Kidney (tissue), 22 donors: ENCODE results near the gene APBB2. TPM values are rescaled to one million over a fixed set of nuclear protein-coding genes. Genes with fewer than 3 reads are reported as not detected.
A peak's percentile ranks its signal among the peaks of the same experiment; 100 is the strongest.

ENCODE experiments used
- DNase-seq, 5 donors: peaks; one replicate each; pipeline ENCODE4 v3.0.0-alpha.2; 2013 to 2020
- FAIRE-seq: peaks from 2 replicates; lab custom pipeline; 2012; peaks lifted over from hg19 to GRCh38; lab: Jason Lieb, UNC
- H3K27ac ChIP-seq, 2 donors: one replicate each; pipeline ENCODE4 v1.7.0; 2013; ENCODE audit warnings: low read depth in 2 of 2, low read length in 2 of 2, inconsistent platforms in 1 of 2
- H3K27me3 ChIP-seq: one replicate; pipeline ENCODE4 v1.7.1; 2013; ENCODE audit warnings: low read length, inconsistent platforms; ENCODE audit not compliant: control insufficient read depth, insufficient read depth
- H3K36me3 ChIP-seq, 3 donors: one replicate each; pipeline versions ENCODE4 v1.7.0 to v1.7.1; 2013; ENCODE audit warnings: low read length in 3 of 3, control low read depth in 1 of 3, inconsistent platforms in 1 of 3; ENCODE audit not compliant: insufficient read depth in 3 of 3, control insufficient read depth in 2 of 3
- H3K4me1 ChIP-seq, 3 donors: one replicate each; pipeline versions ENCODE4 v1.7.0 to v1.7.1; 2013; ENCODE audit warnings: low read length in 3 of 3, inconsistent platforms in 1 of 3, low read depth in 1 of 3; ENCODE audit not compliant: control insufficient read depth in 2 of 3, insufficient read depth in 2 of 3
- H3K4me3 ChIP-seq, 3 donors: one replicate each; pipeline versions ENCODE4 v1.7.0 to v1.8.1; 2013; ENCODE audit warnings: low read length in 3 of 3, control low read depth in 1 of 3, inconsistent platforms in 1 of 3
- H3K9ac ChIP-seq, 3 donors: one replicate each; pipeline versions ENCODE4 v1.7.0 to v1.7.1; 2013; ENCODE audit warnings: low read length in 3 of 3, control low read depth in 1 of 3, inconsistent platforms in 1 of 3
- H3K9me3 ChIP-seq, 3 donors: one replicate each; pipeline versions ENCODE4 v1.7.0 to v1.7.1; 2013; ENCODE audit warnings: low read length in 3 of 3, control low read depth in 1 of 3, inconsistent platforms in 1 of 3; ENCODE audit not compliant: control insufficient read depth in 2 of 3, insufficient read depth in 1 of 3
- intact Hi-C: fragments of 100-400 bp; cut with DNase I; formaldehyde crosslinking; loops from one replicate; pipeline ENCODE4 v1.11.1; 2022
- long read RNA-seq, 10 donors: library from polyadenylated mRNA in 1 of 10; unstranded in 1 of 10; transcript quantifications; one replicate each; pipeline ENCODE4 v2.0.0 and lab custom pipeline, GENCODE V29; 2021 to 2026
- polyA plus RNA-seq: library from polyadenylated mRNA; stranded (reverse); fragments of 350-450 nt; fragmentation: Illumina TruSeq; extraction: RNeasy Lipid Tissue Mini Kit (QIAGEN cat#74804); gene quantifications from one replicate; pipeline ENCODE4 v1.2.3, GENCODE V29; 2014; ENCODE audit warnings: low read depth, low replicate concordance; ENCODE audit not compliant: insufficient read depth
- total RNA-seq: library from RNA; stranded (reverse); fragmentation: NEBNext Ultra II Directional; extraction: Animal tissue kit (Norgen Biotek cat#: 25700); gene quantifications from one replicate; pipeline ENCODE4 v1.2.1, GENCODE V29; 2021
- TF ChIP-seq, protein P1 (sequence below): IDR thresholded peaks from 3 replicates; pipeline ENCODE4 v1.5.1; 2012; ENCODE audit warnings: mild to moderate bottlenecking, moderate library complexity, borderline replicate concordance; ENCODE audit not compliant: insufficient read depth; ENCODE audit errors: extremely low read depth
- donor health status: control.
- donor health status: control.
- donor health status: control.
- donor health status: control.
- donor health status: control.
- donor health status: DM: yes; HTN: yes; CAD: no.
- donor health status: Normal renal cell carcinoma (clear cell type).

APBB2 gene
- total RNA-seq = 65.6 TPM
- 13.4 TPM for polyA plus RNA-seq
- long read RNA-seq, donor 1, partial matches to known transcripts = 0 of 4 reads
- long read RNA-seq, donor 1, other reads (novel, unspliced or antisense) = 0 of 4 reads
- long read RNA-seq, donor 2, partial matches to known transcripts = 0 of 5 reads
- long read RNA-seq, donor 2, other reads (novel, unspliced or antisense) = 0 of 5 reads
- long read RNA-seq, donor 3, partial matches to known transcripts = 0 of 7 reads
- long read RNA-seq, donor 3, other reads (novel, unspliced or antisense) = 0 of 7 reads
- long read RNA-seq, donor 4, partial matches to known transcripts = 6 of 8 reads
- long read RNA-seq, donor 4, other reads (novel, unspliced or antisense) = 0 of 8 reads
- long read RNA-seq, donor 5, partial matches to known transcripts = 0 of 1 reads
- long read RNA-seq, donor 5, other reads (novel, unspliced or antisense) = 0 of 1 reads
- long read RNA-seq, donor 6, partial matches to known transcripts = 0 of 4 reads
- long read RNA-seq, donor 6, other reads (novel, unspliced or antisense) = 0 of 4 reads
- long read RNA-seq, donor 7, full-length matches to known transcripts = 5 of 25 reads
- long read RNA-seq, donor 7, partial matches to known transcripts = 9 of 25 reads
- long read RNA-seq, donor 7, other reads (novel, unspliced or antisense) = 11 of 25 reads
- long read RNA-seq, donor 8, partial matches to known transcripts = 6 of 7 reads
- long read RNA-seq, donor 8, other reads (novel, unspliced or antisense) = 0 of 7 reads
- long read RNA-seq, donor 9, partial matches to known transcripts = 0 of 2 reads
- long read RNA-seq, donor 9, other reads (novel, unspliced or antisense) = 0 of 2 reads
- long read RNA-seq, donor 10, partial matches to known transcripts = 0 of 3 reads
- long read RNA-seq, donor 10, other reads (novel, unspliced or antisense) = 0 of 3 reads

GRCh38 chr4:41214136-41214824 lies at the start of gene APBB2:
Gene APBB2 (minus strand): TSS chr4:41214542. CDS start chr4:41033254, 181,288 bp downstream.
- peak within 1 kb of the TSS; percentile 90 to 92 (median 90) for H3K4me3 ChIP-seq
- TF ChIP-seq, protein P1, sequence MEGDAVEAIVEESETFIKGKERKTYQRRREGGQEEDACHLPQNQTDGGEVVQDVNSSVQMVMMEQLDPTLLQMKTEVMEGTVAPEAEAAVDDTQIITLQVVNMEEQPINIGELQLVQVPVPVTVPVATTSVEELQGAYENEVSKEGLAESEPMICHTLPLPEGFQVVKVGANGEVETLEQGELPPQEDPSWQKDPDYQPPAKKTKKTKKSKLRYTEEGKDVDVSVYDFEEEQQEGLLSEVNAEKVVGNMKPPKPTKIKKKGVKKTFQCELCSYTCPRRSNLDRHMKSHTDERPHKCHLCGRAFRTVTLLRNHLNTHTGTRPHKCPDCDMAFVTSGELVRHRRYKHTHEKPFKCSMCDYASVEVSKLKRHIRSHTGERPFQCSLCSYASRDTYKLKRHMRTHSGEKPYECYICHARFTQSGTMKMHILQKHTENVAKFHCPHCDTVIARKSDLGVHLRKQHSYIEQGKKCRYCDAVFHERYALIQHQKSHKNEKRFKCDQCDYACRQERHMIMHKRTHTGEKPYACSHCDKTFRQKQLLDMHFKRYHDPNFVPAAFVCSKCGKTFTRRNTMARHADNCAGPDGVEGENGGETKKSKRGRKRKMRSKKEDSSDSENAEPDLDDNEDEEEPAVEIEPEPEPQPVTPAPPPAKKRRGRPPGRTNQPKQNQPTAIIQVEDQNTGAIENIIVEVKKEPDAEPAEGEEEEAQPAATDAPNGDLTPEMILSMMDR = peak; percentile 78
- H3K9me3 ChIP-seq = no peaks in the 10 kb centered on the region
- FAIRE-seq (no peak), DNase-seq (peak; percentile 98 to 99 (median 98))
- H3K36me3 ChIP-seq = no peaks in the 10 kb centered on the region
- intact Hi-C loops = loop anchor here (5.0 to 10.0 kb wide), 2 partner anchors 237 to 279 kb away; no protein-coding TSS in a partner anchor
- peaks cover 0 to 15% (median 14%) of the 10 kb centered on the region in 3 donors for H3K4me1 ChIP-seq
- H3K27ac ChIP-seq = peak within 1 kb of the TSS; percentile 72 to 81
- H3K27me3 ChIP-seq = no peaks in the 10 kb centered on the region
- H3K9ac ChIP-seq = peak within 1 kb of the TSS; percentile 51 to 84 (median 68)

GRCh38 chr4:41262198-41262597 lies 47.9 kb upstream of the APBB2 start:
- Histone ChIP-seq H3K36me3 (no peaks in the 10 kb centered on the region), H3K27me3 (peaks cover 2% of the 10 kb centered on the region), H3K4me3 (no peak overlapping the region), H3K9me3 (no peaks in the 10 kb centered on the region), H3K4me1 (peaks cover 0 to 2% (median 0%) of the 10 kb centered on the region in 3 donors), H3K9ac (no peak overlapping the region), H3K27ac (no peak overlapping the region)
- FAIRE-seq = no peak
- TF ChIP-seq, protein P1 = no peak
- no peak for DNase-seq
- intact Hi-C loops = no loop called here

DNA sequence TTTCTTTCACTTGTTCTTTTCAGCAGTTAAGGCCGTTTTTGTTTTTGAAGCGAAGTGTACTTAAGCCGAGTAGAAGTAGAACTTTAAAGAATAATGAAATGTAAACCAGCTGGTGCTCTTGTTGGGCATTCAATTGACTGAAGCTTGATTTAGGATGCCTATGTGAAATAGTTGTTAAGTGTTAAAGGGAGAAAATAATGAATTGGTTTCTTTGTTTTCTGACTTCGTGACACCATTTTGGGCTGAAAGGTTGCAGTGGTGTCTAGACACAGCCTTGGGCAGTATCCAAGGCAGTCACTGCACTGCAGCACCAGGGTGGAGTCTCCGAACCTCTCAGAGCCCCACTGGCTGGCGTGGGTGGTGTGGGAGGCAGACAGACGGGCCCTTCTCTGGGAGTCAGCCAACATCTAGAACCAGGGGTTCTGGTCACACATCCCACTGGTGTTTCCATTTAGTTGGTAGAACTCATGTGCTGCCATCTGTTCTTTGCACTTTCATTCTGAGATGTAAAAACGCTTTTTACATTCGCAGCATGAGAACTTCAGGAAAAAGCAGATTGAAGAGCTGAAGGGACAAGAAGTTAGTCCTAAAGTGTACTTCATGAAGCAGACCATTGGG lies 45.9 kb upstream of the APBB2 start:
- H3K9ac ChIP-seq = no peak overlapping the region
- peaks cover 0 to 2% (median 0%) of the 10 kb centered on the region in 3 donors for H3K4me1 ChIP-seq
- intact Hi-C loops = no loop called here
- no peak overlapping the region for H3K27ac ChIP-seq
- no peak overlapping the region for H3K4me3 ChIP-seq
- no peak for DNase-seq
- H3K27me3 ChIP-seq = peaks cover 2% of the 10 kb centered on the region
- H3K9me3 ChIP-seq = no peaks in the 10 kb centered on the region
- TF ChIP-seq, protein P1 = no peak
- no peaks in the 10 kb centered on the region for H3K36me3 ChIP-seq
- FAIRE-seq = no peak
